Measurements from ENCODE around the gene KMT5C.

The KMT5C gene

DNA sequence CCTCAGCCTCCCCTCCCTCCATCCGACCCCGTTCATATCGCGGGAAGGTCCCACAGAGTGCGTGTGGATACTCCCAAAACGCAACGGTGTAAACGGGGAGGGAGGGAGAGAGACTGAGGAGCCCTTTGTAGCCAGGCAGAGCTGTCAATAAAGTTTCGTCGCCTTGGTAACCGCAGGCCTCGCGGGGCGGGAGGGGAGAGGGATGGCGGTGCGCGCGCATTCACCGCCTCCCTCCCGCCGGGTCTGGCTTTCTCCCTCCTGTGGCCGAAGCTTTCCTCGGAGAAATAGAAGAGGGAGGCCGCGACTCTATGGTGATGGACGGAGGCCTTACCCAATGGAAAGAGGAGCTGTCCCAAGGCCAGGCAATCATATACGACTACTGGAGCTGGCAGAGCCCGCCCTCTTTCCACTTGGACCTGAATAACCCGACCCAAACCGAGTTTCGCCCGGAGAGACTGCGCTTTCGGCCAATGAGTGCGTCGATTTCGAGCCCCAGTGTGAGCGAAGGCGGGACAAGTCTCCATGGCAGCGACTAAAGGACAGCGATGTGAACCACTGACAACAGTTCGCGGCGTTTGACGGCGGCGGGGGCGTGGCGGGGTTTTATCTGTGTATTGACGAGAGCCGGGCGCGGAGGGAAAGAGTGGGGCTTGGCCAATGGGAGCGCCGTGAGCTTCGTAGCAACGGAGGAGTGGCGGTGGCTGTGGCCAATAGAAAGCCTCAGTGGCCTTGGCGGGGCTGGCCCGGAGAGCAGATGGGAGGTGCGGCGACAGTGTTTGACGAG is at the start of gene KMT5C:
TSS of gene KMT5C (plus strand) at position 772 of the 784 bp plus-strand sequence. CDS start 2,061 bp downstream, outside the sequence.
- FAIRE-seq (peak; percentile 100), DNase-seq (ENCODE audit: insufficient read length, low spot score) (peak; percentile 98)

DNA sequence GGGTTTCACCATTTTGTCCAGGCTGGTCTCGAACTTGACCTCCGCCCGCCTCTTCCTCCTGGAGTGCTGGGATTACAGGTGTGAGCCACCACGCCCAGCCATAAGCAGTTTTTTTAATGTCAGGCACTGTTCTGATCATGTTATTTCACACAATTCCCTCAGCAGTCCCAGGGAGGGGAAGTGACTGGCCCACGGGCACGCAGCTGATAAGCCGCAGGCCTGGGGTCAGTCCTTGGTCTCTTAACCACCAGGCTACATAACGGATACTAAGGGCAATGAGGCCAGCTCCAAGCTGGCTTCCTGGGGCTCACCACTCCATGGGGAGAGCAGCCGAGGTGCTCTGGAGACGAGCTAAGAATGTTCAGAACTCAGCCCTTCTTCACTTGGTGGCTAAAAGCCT is 42.4 kb upstream of the KMT5C start:
- no peak for FAIRE-seq
- DNase-seq (ENCODE audit: insufficient read length, low spot score): no peak

DNA sequence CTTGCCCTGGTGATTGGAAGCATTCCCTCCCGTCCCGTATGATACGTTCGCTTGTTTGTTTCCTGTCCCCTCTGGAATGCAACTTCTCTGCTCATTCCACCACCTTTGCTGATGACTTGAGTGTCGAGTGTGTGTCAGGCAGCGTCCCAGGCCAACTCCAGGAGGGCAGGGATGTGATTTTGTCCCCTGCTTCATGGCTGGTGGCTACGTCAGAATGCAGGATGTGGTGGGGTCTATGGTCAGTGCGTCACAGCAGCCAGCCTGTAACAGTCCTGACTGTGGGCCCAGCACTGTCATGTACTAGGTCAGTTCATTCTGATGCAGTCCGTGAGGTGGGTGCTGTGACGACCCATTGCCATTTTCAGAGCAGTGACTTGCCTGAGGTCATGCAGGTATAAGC is 39.7 kb upstream of the KMT5C start:
- no peak for FAIRE-seq
- no peak for DNase-seq (ENCODE audit: insufficient read length, low spot score)

DNA sequence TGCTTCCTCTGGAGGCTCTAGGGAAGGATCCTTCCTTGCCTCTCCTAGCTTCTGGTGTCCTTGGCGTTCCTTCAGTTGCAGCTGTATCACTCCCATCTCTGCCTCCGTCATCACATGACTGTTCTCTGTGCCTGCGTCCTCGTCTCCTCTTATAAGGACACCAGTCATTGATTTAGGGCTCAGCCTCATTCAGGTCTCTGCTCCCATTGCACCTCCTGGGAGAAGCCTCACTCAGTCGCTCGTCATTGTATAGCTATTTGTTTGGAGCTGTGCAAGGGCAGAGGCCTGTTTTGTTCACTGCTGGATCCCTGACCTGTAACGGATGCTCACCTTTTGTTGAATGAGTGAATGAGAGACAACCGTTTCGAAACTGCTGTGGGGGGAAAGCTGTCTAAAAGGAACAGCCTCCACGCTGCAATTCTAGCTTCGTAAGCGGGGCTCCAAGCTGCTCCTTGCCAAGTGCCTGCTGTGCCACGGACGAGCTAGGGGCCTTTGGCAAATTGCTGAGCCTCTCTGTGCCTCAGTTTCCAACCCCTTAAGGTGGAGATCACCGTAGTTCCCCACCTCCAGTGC is 38.7 kb upstream of the KMT5C start:
- FAIRE-seq: no peak
- no peak for DNase-seq (ENCODE audit: insufficient read length, low spot score)

DNA sequence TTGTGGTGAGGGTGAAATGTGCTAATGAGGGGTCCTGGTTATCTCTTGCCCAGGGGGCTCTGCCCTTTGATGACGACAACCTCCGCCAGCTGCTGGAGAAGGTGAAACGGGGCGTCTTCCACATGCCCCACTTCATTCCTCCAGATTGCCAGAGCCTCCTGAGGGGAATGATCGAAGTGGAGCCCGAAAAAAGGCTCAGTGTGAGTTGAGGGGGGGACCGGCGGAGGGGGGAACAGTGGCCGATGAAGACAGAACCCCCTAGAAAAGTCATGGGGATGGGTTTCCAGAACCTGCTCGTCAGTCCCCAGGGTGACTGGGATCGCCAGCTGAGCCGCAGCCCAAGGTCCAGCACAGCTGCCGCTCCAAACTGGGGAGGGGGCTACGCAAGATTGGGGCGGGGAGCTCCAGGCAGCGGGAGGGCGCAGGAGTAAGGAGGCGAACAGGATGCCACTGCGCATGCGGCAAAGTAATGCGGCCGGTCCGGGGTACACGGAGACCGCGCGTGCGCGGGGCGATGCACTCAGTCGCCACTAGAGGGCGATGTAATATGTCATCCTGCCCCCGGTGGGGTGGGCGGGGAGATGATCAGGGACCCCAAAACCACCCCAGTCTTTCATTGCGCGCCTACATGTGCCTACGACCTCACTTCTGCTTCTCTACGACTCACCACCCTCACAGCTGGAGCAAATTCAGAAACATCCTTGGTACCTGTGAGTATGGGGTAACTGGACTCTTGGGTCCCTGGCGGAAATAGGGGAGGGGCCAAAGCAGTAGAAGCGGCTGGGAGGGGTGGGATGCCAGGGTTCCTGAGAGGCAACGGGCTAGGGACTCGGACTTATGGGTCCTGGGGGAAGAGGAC is 38.0 kb upstream of the KMT5C start:
- DNase-seq (ENCODE audit: insufficient read length, low spot score) (peak; percentile 99), FAIRE-seq (peak; percentile 64)

DNA sequence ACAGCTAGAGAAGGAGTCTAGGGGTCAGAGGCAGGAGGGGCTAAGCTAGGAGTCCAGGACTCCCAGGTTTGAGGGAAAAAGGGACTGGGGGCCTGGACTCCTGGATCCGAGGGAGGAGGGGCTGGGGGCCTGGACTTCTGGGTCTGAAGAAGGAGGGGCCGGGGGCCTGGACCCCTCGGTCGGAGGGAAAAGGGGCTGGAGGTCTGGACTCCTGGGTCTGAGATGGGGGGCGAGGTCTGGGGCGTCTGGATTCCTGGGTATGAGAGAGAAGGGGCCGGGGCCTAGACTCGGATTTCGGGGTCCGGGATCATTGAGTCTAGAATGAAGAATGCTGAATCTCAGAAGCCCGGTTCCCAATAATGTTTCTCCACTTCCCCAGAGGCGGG is 37.4 kb upstream of the KMT5C start:
- DNase-seq (ENCODE audit: insufficient read length, low spot score): no peak
- no peak for FAIRE-seq

DNA sequence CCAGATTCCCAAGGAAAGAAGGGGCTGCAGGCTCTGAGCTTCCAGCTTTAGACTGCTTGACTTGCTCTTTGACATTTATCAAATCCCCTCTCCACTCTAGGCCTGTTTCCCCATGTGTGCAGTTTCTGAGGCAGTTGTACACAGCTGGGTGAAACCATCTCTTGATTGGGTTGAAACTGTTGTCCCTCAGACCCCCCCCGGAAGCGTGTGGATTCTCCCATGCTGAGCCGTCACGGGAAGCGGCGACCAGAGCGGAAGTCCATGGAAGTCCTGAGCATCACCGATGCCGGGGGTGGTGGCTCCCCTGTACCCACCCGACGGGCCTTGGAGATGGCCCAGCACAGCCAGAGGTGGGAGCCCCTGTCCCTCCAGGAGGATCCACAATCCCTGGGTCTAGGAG is 36.2 kb upstream of the KMT5C start:
- DNase-seq (ENCODE audit: insufficient read length, low spot score): no peak
- FAIRE-seq: no peak

DNA sequence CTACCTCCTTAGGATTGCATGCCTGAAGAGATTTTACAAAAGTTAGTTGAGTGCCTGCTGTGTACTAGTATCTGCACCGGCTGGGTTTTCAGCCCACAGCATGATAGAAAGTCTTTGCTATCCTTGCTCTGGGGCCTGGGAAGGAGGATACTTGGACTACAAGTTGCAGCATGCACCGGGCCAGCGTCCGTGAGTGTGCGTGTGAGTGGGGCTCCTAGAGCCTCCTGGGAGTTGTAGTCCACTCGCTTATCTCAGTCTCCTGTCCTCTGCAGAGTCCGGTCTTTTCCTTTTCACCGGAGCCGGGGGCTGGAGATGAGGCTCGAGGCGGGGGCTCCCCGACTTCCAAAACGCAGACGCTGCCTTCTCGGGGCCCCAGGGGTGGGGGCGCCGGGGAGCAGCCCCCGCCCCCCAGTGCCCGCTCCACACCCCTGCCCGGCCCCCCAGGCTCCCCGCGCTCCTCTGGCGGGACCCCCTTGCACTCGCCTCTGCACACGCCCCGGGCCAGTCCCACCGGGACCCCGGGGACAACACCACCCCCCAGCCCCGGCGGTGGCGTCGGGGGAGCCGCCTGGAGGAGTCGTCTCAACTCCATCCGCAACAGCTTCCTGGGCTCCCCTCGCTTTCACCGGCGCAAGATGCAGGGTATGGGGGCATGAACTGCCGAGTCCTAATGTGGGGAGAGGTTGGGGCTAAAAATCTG is 35.2 kb upstream of the KMT5C start:
- DNase-seq (ENCODE audit: insufficient read length, low spot score) (peak; percentile 58), FAIRE-seq (peak; percentile 18)

DNA sequence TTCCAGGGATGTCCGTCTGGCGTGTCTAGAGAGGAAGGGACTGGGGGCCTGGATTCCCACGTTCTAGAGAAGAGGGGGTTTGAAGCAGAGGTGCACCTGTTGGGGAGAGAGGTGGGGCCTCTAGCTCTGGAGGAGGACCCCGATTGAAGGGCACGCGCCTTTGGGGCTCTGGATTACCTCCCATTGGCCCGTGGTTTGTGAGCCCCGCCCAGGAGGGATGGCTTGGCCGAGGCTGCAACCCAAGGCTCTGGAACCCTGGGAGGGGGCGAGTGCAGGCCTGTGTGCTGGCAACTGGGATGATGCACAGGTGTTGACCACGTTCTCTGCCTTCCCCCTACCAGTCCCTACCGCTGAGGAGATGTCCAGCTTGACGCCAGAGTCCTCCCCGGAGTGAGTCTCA is 34.7 kb upstream of the KMT5C start:
- FAIRE-seq: no peak
- DNase-seq (ENCODE audit: insufficient read length, low spot score): no peak

DNA sequence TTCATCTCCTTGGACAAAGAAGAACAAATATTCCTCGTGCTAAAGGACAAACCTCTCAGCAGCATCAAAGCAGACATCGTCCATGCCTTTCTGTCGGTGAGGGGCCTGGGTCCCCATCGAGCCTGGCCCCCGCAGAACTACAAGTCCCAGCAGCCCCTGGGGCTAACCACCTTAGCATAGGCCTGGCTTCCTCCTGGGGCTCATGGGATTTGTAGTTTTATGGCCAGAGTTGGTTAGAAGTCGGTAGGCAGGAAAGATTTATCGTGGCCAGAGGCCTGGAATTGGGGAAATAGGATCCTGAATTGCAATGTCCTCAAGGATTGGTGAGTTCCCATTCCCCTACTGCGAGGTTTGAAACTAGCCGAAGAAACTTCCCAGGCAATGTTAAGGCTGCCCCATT is 34.2 kb upstream of the KMT5C start:
- DNase-seq (ENCODE audit: insufficient read length, low spot score) (peak; percentile 75), FAIRE-seq (peak; percentile 11)

DNA sequence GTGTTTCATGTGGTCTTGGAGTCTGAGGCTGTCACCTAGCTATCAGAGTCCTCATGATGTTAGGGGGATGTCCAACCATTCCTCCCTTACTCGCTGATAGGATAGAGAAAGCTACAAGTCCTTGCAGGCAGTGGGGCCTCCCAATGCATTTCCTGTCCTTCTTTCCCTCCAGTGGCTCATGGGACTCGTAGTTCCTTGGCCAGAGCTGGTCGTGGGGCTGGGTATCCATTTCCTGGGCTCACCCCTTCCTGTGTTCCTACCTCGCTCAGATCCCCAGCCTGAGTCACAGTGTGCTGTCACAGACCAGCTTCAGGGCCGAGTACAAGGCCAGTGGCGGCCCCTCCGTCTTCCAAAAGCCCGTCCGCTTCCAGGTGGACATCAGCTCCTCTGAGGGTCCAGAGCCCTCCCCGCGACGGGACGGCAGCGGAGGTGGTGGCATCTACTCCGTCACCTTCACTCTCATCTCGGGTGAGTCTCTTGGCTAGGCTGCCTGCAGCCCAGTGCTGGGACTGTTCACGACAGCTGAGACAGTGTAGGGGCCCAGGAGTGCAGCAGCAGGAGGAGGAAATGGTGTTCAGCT is 33.6 kb upstream of the KMT5C start:
- DNase-seq (ENCODE audit: insufficient read length, low spot score): no peak
- no peak for FAIRE-seq

DNA sequence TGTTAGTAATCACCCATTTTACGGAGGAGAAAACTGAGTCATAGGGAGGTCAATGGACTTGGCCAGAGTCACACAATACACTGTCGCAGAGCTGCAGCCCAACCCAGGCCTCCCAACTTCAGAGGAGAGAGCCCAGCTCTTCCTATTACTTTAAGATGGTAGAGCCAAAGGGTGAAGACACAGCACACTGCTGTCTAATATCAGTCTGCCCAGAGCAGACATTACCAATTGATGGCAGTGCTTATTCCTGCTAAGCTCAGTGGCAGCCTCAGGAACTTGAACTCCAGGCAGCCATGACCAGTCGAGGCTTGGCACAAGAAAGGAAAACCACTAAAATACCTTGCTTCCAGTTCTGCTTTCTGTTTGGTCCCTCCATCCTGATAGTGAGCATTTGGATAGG is 33.0 kb upstream of the KMT5C start:
- DNase-seq (ENCODE audit: insufficient read length, low spot score) (no peak), FAIRE-seq (no peak)

DNA sequence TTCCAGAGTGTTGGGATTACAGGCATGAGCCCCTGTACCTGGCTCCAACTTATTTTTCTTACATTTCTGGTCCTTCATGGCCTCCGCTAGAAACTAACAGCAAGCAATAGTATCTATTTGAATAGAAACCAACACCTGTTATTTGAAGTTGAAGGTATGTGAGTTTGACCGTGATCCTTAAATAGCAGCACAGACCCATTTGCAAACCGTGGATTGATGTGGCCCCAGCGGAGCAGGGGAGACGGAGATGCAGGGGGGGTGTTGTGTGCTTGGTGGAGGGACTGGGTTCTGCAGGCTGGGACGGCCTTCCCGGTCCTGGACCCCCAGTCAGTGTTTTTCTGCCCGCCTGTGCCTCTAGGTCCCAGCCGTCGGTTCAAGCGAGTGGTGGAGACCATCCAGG is 31.4 kb upstream of the KMT5C start:
- FAIRE-seq: no peak
- no peak for DNase-seq (ENCODE audit: insufficient read length, low spot score)

DNA sequence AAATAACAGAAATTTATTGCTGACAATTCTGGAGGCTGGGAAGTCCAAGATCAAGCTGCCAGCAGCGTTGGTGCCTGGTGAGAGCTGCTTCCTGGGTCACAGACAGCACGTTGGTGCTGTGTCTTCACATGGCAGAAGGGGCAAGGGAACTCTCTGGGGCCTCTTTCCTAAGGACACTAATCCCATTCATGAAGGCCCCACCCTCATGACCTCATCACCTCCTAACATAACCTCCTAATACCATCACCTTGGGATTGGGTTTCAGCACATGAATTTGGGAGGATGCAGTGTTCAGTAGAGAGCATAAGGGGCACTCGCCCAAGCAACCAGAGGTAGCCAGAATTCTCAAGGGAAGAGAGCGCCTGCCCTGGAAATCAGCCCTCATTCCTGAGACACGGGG is 30.2 kb upstream of the KMT5C start:
- DNase-seq (ENCODE audit: insufficient read length, low spot score) (no peak), FAIRE-seq (no peak)

DNA sequence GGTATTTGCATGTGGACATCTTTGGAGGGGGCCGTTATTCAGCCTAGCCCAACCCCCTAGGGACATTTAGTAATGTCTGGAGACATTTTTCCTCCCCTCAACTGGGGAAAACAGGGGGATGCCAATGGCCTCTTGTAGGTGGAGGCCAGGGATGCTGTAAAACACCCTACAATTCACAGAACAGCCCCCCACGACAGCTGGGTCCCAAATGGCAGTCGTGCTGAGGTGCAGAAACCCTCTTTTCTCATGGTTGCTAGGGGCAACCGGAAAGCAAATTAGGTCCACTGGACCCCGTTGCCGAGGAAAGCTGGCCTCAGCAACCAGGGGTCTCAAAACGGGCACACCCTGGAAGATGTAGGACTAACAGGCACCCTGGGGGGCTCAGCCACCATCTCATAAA is 29.2 kb upstream of the KMT5C start:
- FAIRE-seq: no peak
- DNase-seq (ENCODE audit: insufficient read length, low spot score): no peak

DNA sequence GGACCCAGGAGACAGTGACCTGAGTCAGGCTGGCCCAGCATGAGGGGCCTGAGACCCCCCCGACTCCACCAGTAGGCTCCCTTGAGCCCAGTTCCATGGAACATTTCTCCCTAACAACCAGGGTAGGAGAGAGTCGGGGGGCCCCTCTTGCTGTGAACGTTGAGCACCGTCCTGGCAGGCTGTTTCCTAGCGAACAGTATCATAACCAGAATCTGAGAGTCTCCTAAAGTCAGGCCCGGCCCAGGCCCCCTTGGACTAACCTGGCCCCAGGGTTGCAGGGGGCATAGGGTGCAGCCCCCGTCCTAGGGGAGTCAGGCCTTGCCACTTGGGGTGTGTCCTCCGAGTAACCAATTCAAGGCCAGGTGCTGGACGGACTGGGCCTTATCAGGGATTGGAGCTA is 28.3 kb upstream of the KMT5C start:
- no peak for DNase-seq (ENCODE audit: insufficient read length, low spot score)

DNA sequence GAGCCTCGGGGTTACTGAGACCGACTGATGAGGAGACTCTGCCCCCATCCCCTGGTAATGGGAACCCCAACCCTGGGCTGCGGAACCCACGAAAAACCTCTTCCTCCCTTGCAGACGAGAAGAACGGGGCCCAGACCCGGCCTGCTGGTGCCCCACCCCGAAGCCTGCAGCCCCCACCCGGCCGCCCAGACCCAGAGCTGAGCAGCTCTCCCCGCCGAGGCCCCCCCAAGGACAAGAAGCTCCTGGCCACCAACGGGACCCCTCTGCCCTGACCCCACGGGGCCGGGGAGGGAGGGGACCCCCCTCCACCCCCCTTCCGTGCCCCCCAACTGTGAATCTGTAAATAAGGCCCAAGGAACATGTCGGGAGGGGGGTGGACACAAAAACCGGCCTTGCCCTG is 27.9 kb upstream of the KMT5C start:
- DNase-seq (ENCODE audit: insufficient read length, low spot score) (no peak), FAIRE-seq (no peak)

More for the DNA sequence above, 28.3 kb upstream of the KMT5C start:
- FAIRE-seq: no peak

DNA sequence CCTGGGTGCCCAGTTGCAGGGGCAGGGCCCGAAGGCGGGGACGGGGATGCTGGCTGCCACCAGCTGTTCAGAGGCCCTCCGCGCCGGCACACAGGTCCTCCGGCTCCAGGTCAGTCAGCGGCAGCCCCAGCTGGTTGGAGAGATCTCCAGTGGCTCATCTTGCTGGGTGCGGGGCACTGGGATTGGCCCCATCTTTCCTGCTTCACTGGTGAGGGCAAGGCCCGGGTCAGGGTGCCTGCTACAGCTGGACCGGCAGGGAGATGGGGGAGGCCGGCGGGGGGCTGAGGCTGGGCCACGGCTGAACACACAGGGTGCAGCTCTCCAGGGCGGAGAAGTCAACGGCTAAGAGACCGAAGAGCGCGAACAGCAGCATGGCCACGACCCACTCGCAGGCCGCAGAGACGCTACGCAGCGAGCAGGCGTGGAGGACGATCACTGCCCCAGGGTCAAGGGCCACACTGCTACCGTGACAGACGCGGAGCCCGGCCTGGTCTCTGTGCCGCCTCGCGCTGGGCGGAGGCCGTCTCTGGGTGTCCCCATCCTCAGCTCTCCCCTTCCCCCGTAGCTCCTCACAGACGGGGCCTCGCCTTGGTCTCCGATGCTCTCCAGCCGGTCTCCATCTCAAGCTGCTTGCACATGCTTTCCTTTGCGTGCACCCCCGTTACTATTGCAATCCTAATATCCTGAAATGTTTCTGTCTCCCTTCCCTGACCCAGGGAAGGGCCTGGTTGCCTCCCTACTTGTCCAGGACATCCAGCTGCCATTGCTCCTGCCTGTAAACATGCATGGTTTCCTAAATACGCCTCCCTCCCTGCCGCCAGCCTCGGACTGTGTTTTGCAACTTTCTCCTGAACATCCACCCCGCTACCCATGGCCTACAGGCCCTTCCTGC is 26.8 kb upstream of the KMT5C start:
- FAIRE-seq (no peak), DNase-seq (ENCODE audit: insufficient read length, low spot score) (no peak)

DNA sequence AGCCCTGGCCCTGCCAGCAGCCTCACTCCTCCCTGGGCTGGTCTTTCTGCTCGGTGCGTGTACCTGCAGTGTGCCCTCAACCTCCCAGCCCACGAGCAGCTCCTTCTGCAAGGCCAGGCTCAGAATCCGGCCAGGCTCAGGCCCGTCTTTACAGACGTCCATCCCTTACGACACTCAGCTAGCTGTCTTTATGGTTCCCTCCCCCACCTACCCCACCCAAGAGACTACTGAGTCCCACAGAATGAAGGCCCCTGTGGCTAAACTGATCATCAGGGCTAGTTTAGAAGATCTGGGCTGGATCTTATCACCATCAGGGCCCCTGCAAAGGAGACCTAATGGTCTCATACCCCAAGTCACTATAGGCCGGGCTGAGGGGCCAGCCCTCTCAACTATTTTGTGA is 25.3 kb upstream of the KMT5C start:
- FAIRE-seq (no peak), DNase-seq (ENCODE audit: insufficient read length, low spot score) (no peak)
